SKM-1 (cell line): ENCODE measurements around the gene LSAMP.

Source experiments
- DNase-seq: peaks from one replicate; lab custom pipeline; 2025; ENCODE audit not compliant: unreplicated experiment; lab: John Stamatoyannopoulos, UW

The LSAMP gene

DNA sequence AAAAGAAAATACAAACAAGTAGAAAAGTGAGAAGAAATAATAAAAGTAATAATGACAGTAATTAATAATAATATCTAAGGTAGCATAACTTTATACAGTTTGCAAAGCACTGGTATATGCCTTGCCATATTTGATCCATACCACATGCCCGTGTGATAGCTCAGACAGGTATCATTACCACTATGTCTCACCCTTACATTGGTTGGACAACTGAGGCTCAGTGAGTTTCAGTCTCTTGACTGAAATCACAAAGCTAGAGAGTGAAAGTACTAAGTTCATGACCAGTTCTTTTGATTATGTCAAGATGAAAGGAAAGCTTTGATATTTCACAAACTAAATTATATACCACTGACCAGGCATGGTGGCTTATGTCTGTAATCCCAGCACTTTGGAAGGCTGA is 413.1 kb downstream of the LSAMP start:
- DNase-seq = no peak

DNA sequence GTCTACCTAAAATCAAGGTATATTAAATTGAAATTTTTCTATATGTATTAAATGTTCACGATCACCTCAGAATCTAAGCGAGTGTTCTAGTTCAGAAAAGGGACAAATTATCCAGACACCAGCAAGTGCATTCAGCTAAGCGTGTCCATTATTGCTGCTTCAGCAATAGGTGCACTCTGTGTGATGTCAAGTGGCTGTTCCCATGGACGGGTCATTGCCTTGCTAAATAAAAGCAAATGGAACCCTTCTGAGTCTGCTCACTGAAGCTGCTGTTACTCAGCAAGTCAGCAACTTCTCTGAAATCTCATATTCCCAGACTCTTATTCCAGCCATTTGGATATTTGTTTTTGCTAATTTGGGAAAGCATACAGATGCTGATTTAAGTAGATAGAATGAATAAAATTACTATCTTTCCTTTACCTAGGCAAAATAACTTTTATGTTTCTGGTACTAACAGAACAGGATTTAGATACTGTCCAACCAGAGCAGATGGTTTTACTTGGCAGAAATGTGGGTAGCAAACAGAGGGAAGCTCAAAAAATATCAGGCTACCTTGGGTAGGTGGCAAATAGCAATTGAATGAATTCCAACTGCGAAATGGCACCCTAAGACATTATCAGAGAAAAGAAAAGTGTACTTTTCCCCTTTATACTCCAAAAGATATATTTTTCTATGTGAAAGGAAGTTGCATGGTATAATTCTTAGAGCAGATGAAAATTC is 415.0 kb downstream of the LSAMP start:
- no peak for DNase-seq

DNA sequence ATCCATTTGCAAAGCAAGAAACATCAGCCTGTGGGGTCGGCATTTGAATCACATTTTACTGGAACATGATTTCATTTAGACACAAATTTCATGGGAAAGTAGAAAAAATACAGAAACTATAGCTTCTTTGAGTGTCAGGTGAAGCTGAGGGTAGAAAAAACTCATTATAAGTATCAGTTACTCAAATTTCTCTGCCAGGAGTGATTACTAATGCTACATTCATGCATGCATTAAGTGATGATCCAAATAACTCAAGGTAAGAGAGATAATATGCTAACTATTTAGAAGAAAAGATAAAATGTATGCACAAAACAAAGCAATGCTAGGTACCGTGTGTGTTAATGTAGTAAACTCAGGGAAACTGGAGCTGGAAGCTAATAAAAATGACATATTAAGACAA is 416.0 kb downstream of the LSAMP start:
- DNase-seq = no peak

GRCh38 chr3:116028157-116028556 is 417.1 kb downstream of the LSAMP start:
- no peak for DNase-seq

DNA sequence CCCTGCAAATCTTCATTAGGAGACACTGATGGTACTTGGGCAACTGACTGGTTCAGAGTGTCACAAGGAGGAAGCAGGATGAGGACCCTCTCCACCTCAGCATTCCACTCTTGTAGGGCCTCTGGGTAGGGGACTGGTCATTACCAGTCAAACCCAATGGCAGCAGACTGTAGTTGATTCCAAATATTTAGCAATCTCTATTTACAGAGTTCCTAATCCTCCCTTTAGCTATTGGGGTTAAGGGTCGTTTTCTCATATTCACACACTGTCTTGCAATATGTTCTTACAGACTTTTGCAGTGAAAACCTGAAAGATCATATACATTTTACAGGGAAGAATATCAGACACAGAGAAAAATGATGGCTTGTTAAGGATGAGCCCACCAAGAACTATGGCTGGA is 424.3 kb downstream of the LSAMP start:
- no peak for DNase-seq

DNA sequence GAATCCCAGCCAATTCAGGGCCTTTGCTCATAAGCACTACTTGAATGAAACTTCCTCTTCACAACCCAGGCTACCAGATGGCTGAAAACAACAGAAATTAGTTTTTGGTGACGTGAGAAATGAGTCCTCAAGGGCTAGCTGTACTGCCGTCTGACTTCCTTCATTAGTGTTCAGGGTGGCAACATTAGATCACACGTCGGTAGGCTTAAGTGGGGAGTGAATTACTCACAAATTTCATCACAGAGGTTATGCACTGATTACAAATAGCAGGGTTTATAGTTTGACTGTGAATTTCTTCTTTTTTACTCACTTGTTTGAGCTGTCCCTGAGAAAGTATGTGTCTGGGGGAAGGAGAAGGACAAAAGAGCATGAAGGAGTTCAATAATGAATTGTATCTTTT is 424.8 kb downstream of the LSAMP start:
- DNase-seq = peak; percentile 8

GRCh38 chr3:116019254-116019763 is 426.0 kb downstream of the LSAMP start:
- DNase-seq = no peak

DNA sequence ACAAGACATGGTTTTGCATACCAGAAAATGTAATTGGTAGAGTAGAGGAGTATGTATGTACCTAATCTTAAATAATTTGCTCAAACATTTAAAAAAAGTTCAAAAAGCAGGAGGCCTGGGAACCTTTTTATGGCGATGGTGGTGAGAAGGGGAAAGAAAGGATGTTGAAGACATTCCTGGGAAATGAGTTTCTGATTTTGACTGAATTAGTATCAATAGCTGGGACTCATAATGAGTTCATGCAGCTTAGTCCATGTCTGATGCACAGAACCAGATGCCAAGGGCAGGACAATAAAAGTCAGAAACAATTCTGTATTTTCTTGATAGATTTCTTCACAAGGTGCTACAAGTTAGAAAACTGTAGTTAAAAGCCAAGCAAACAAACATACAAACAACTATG is 426.6 kb downstream of the LSAMP start:
- DNase-seq = no peak

DNA sequence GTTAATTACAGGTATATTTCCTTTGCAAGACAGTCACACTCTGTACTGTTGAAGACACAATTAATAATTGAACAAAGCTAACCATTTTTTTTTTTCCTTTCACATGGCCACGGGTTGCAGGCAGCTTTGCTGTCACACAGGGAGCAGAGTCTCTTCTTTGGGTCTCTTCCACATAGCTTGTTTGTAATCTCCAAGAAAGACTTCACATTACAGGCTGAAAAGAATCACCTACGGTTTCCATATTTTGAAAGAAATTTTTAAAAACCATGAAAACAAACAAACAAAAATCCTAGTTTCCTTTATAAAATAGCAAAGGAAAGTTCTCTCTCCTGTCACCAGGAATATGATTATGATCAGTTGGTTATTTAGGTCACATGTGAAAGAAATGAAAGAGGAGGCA is 429.4 kb downstream of the LSAMP start:
- no peak for DNase-seq

- DNase-seq = no peak
Measured at GRCh38 chr3:116007000-116007399, 438.3 kb downstream of the LSAMP start.

GRCh38 chr3:116005404-116005803 is 439.9 kb downstream of the LSAMP start:
- no peak for DNase-seq

DNA sequence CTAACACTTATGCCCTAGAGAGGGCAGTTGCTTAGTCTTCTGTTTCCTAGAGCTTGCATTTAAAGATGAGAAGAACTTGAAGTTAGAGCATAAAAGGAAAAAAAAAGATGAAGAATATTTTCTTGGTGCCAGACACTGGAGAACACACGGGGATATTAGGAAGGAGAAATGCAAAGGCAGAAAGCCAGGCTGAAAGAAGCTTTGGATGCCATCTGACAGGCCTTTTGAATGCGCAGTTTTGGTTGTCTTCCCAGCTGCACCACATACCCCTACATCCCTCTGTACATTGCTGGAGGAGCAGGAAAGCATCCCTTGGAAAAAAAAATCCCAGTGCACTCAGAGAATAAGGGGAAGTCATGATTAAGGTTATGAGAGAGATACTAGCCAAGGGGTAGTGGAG is 443.1 kb downstream of the LSAMP start:
- DNase-seq = no peak

DNA sequence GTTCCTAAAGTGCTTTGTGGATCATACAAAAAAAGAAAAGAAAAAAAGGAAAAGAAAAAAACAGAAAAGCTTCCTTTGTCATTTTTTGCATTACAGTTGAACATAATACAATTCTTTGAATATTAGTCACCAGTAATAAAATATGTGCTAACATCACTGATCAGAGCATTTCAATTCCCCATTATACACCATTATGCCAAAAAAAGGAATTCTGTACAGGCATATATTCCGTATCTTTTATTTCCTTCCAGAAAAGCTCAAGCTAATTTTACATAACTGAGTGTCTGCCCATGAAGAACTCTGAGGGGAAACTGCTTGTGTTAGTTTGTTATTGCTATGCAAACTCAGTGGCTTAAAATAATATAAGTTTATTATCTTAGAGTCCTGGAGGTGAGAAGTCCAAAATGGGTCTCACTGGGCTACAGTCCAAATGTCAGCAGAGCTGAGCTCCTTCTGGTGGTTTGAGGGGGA is 444.1 kb downstream of the LSAMP start:
- no peak for DNase-seq

GRCh38 chr3:116000311-116000710 is 445.0 kb downstream of the LSAMP start:
- DNase-seq = no peak

GRCh38 chr3:115999613-116000012 is 445.7 kb downstream of the LSAMP start:
- no peak for DNase-seq

GRCh38 chr3:115999001-115999585 is 446.2 kb downstream of the LSAMP start:
- DNase-seq = no peak

- no peak for DNase-seq
Measured at GRCh38 chr3:115996420-115997108, 448.7 kb downstream of the LSAMP start.

GRCh38 chr3:115990669-115991068 is 454.6 kb downstream of the LSAMP start:
- DNase-seq = no peak

- no peak for DNase-seq
Measured at GRCh38 chr3:115989684-115990421, 455.4 kb downstream of the LSAMP start.

DNA sequence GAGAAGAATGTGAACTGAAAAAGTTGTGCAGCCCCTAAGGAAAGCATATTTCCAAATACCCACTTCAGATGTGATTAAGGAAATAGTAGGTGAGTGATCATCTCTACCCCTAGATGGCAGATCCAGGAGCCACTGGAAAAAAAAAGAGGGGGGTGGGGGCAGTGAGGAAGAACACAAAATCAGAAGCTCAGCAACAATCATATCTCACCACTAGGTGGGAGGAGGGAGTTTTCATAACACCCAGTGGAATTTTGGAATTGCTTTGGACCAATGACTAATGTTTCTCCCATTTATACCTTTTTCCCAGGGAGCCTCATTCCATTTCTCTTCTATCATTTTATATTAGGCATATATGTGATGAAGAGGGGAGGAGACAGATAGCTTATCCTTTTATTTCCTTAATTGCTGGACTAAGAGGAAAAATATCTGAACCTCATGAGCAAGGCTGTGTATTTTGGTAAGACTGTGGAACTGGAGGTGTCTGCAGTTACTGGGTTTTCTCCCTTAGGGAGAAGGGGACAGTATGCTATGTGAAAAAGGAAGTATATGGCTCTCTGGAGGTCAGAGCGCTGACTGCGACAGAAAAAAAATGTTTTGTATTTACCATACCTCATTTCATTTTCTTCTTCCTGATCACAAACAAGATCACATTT is 458.6 kb downstream of the LSAMP start:
- DNase-seq = no peak

DNA sequence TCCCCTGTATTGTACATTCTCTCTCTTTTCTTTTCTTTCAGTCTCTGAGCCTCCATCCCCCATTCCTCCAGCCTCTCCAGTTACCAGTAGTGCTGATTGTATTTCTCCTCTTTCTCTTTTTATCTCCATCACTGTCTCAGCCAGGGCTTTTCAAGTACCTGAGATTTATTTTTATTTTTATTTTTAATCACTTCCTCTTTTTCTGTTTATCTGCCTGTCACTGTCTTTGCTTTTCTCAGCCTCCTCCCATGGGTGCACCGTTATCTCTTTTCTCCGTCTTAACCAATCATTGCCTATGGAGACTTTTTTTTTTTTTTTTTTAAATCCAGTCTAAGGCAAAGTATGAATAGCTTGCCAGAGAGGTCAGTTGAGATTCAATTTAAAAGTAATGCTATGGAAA is 462.7 kb downstream of the LSAMP start:
- DNase-seq = no peak
